H1 (cell line): Measurements from ENCODE around the gene RAD9A.

Source experiments
- BCL11A ChIP-seq, 2 experiments: IDR thresholded peaks; one replicate each; pipeline ENCODE4 v1.6.1; 2011; ENCODE audit warnings: low read depth in 2 of 2, low read length in 2 of 2, mild to moderate bottlenecking in 2 of 2
- CEBPB ChIP-seq: IDR thresholded peaks from 2 replicates; pipeline ENCODE4 v1.6.1; 2012; ENCODE audit warnings: low read depth, low read length
- CTCF ChIP-seq, 3 experiments: IDR thresholded peaks; 1 replicate in 2 of 3; 2 replicates in 1 of 3; pipeline versions ENCODE4 v1.5.1 to v1.6.1; 2011; ENCODE audit warnings: low read length in 3 of 3, mild to moderate bottlenecking in 3 of 3, inconsistent platforms in 2 of 3, low read depth in 1 of 3, moderate library complexity in 1 of 3; ENCODE audit not compliant: insufficient read depth in 1 of 3; ENCODE audit errors: control extremely low read depth in 1 of 3
- EP300 ChIP-seq, 2 experiments: IDR thresholded peaks; 1 replicate in 1 of 2; 2 replicates in 1 of 2; pipeline ENCODE4 v1.6.1; 2011 to 2012; ENCODE audit warnings: low read depth in 2 of 2, low read length in 2 of 2, mild to moderate bottlenecking in 2 of 2, borderline replicate concordance in 1 of 2, inconsistent platforms in 1 of 2, moderate library complexity in 1 of 2
- EZH2 ChIP-seq: fragments of 200-600 bp; sonication (generic); IDR thresholded peaks from 2 replicates; pipeline ENCODE4 v1.7.1; 2012; ENCODE audit warnings: low read depth, mild to moderate bottlenecking, moderate library complexity, low read length, inconsistent platforms; ENCODE audit not compliant: severe bottlenecking
- MAX ChIP-seq: IDR thresholded peaks from 2 replicates; pipeline ENCODE4 v1.6.1; 2012; ENCODE audit warnings: inconsistent platforms
- RAD21 ChIP-seq, 2 experiments: IDR thresholded peaks in 1 of 2; conservative IDR thresholded peaks in 1 of 2; 2 replicates each; pipeline ENCODE4 v1.6.1; 2011; ENCODE audit warnings: low read depth in 2 of 2, low read length in 2 of 2, improper control_type of control experiment in 1 of 2, inconsistent platforms in 1 of 2, mild to moderate bottlenecking in 1 of 2, moderate library complexity in 1 of 2
- SIN3A ChIP-seq, 2 experiments: IDR thresholded peaks in 1 of 2; conservative IDR thresholded peaks in 1 of 2; 2 replicates each; pipeline ENCODE4 v1.6.1; 2011 to 2012; ENCODE audit warnings: low read length in 2 of 2, improper control_type of control experiment in 1 of 2, low read depth in 1 of 2, mild to moderate bottlenecking in 1 of 2
- YY1 ChIP-seq: IDR thresholded peaks from 2 replicates; pipeline ENCODE4 v1.6.1; 2011; ENCODE audit warnings: low read depth, mild to moderate bottlenecking, low read length

GRCh38 chr11:67367761-67368227, 24.0 kb upstream of the RAD9A start:
- TF ChIP-seq CTCF (IDR thresholded peaks at IDR 0.05; ENCODE audit: control extremely low read depth in 1 of 3, insufficient read depth in 1 of 3, low read depth in 1 of 3, low read length in 3 of 3) (no peak), RAD21 (IDR thresholded peaks at IDR 0.05 in 1 of 2, conservative IDR thresholded peaks at IDR 0.05 in 1 of 2; ENCODE audit: low read depth in 2 of 2, low read length in 2 of 2) (no peak), BCL11A (IDR thresholded peaks at IDR 0.05; ENCODE audit: low read depth in 2 of 2, low read length in 2 of 2) (no peak), MAX (no peak), SIN3A (conservative IDR thresholded peaks at IDR 0.05 in 1 of 2, IDR thresholded peaks at IDR 0.05 in 1 of 2; ENCODE audit: low read depth in 1 of 2, low read length in 2 of 2) (no peak), EP300 (IDR thresholded peaks at IDR 0.05; ENCODE audit: borderline replicate concordance in 1 of 2, low read depth in 2 of 2, low read length in 2 of 2) (no peak), EZH2 (no peak), CEBPB (no peak), YY1 (no peak)
